ENCODE results near the gene KBTBD6.

DNA sequence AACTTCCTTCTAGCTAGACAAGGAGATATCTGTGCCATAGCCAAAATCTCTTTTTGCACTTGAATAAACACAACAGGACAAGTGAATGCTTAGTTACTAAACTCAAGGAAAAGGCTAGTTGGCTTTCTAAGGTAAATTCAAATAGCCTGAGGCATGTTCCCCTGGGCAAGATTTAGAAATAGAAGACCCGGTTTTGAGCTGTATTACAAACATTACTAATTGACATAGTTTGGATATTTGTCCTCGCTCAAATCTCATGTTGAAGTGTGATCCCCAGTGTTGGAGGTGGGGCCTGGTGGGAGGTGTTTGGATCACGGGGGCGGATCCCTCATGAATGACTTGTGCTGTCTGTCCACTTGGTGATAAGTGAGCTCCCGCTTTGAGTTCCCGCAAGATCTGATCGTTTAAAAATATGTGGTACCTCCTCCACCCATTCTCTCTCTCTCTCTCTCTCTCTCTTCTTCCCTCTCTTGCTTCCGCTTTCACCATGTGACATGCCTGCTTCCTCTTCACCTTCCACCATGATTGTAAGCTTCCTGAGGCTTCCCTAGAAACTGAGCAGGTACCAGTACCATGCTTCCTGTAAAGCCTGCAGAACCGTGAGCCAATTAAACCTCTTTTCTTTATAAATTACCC is 3.9 kb upstream of the KBTBD6 start:
- TF ChIP-seq ZNF329 (CRISPR knock-in tag; IDR thresholded peaks at IDR 0.05; ENCODE audit: low read depth), result no peak
- TF ChIP-seq, protein P1, sequence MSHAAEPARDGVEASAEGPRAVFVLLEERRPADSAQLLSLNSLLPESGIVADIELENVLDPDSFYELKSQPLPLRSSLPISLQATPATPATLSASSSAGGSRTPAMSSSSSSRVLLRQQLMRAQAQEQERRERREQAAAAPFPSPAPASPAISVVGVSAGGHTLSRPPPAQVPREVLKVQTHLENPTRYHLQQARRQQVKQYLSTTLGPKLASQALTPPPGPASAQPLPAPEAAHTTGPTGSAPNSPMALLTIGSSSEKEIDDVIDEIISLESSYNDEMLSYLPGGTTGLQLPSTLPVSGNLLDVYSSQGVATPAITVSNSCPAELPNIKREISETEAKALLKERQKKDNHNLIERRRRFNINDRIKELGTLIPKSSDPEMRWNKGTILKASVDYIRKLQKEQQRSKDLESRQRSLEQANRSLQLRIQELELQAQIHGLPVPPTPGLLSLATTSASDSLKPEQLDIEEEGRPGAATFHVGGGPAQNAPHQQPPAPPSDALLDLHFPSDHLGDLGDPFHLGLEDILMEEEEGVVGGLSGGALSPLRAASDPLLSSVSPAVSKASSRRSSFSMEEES (CRISPR knock-in tag; IDR thresholded peaks at IDR 0.05), result no peak
- no peak for TF ChIP-seq MBNL3 (CRISPR knock-in tag; conservative IDR thresholded peaks at IDR 0.05)
- TF ChIP-seq ZNF232 (CRISPR knock-in tag; IDR thresholded peaks at IDR 0.05; ENCODE audit: borderline replicate concordance), result no peak
- no peak for TF ChIP-seq ZNF354B (CRISPR knock-in tag; IDR thresholded peaks at IDR 0.05)
- no peak for TF ChIP-seq FOXJ3 (CRISPR knock-in tag; IDR thresholded peaks at IDR 0.05; ENCODE audit: borderline replicate concordance)
- TF ChIP-seq CREB1 (IDR thresholded peaks at IDR 0.05), result no peak
- no peak for TF ChIP-seq CREB1 (CRISPR knock-in tag; IDR thresholded peaks at IDR 0.05)
- TF ChIP-seq ZNF274 (CRISPR knock-in tag; IDR thresholded peaks at IDR 0.05), result no peak
- no peak for TF ChIP-seq POLR2A (IDR thresholded peaks at IDR 0.05; ENCODE audit: insufficient read depth in 1 of 2, low read depth in 2 of 2, low read length in 2 of 2)
- TF ChIP-seq, protein P2, sequence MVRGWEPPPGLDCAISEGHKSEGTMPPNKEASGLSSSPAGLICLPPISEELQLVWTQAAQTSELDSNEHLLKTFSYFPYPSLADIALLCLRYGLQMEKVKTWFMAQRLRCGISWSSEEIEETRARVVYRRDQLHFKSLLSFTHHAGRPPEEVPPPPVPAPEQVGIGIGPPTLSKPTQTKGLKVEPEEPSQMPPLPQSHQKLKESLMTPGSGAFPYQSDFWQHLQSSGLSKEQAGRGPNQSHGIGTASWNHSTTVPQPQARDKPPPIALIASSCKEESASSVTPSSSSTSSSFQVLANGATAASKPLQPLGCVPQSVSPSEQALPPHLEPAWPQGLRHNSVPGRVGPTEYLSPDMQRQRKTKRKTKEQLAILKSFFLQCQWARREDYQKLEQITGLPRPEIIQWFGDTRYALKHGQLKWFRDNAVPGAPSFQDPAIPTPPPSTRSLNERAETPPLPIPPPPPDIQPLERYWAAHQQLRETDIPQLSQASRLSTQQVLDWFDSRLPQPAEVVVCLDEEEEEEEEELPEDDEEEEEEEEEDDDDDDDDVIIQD (CRISPR knock-in tag; IDR thresholded peaks at IDR 0.05; ENCODE audit: low read depth), result no peak
- TF ChIP-seq TARDBP (CRISPR knock-in tag; IDR thresholded peaks at IDR 0.05), result no peak

All from HepG2 (cell line).